Neural crest cell (in vitro differentiated cells): ENCODE data around the gene SRSF10. TPM values are rescaled to one million over a fixed set of nuclear protein-coding genes. Genes with fewer than 3 reads are reported as not detected.
"Not testable (repeated sequence)": the region's sequence is repeated elsewhere in the genome, so short reads cannot be mapped to it uniquely, and the experiment has no call there.

ENCODE experiments used
- DNase-seq: peaks from one replicate; pipeline ENCODE4 v3.0.0; 2021; ENCODE audit warnings: low read depth, mixed read lengths, low spot score
- H3K27ac Mint-ChIP-seq: one replicate; pipeline ENCODE4 v1.8.0; 2021; ENCODE audit warnings: mild to moderate bottlenecking, mixed read lengths; ENCODE audit not compliant: unreplicated experiment
- H3K27me3 Mint-ChIP-seq: 2 replicates; pipeline ENCODE4 v1.8.0; 2021; ENCODE audit warnings: low read depth, mild to moderate bottlenecking, mixed read lengths
- H3K36me3 Mint-ChIP-seq: 2 replicates; pipeline ENCODE4 v1.8.0; 2021; ENCODE audit warnings: low read depth, mild to moderate bottlenecking, mixed read lengths
- H3K4me1 Mint-ChIP-seq: 2 replicates; pipeline ENCODE4 v1.8.0; 2021; ENCODE audit warnings: mixed read lengths
- H3K4me3 Mint-ChIP-seq: one replicate; pipeline ENCODE4 v1.8.0; 2021; ENCODE audit warnings: mild to moderate bottlenecking, mixed read lengths
- H3K9me3 Mint-ChIP-seq: 2 replicates; pipeline ENCODE4 v1.8.0; 2021; ENCODE audit warnings: mixed read lengths
- CTCF ChIP-seq: fragments of 200-600 bp; sonication (generic); conservative IDR thresholded peaks from 2 replicates; pipeline ENCODE4 v1.5.0; 2021; ENCODE audit warnings: antibody characterized with exemption, mild to moderate bottlenecking
- total RNA-seq: library from RNA; stranded (reverse); gene quantifications from 2 replicates; pipeline ENCODE4 v1.2.1, GENCODE V29; 2021

Gene SRSF10
- total RNA-seq, 1 donor from 2014 or later: 228 TPM

- no peaks in the 10 kb centered on the region for H3K4me1 Mint-ChIP-seq
- peak overlapping the region; percentile 57 for H3K27ac Mint-ChIP-seq
- TF ChIP-seq CTCF: no peak
- no peak for DNase-seq
- no peaks in the 10 kb centered on the region for H3K36me3 Mint-ChIP-seq
- no peak overlapping the region for H3K4me3 Mint-ChIP-seq
- peaks cover 2% of the 10 kb centered on the region for H3K9me3 Mint-ChIP-seq
- peaks cover 5% of the 10 kb centered on the region for H3K27me3 Mint-ChIP-seq
Measured at GRCh38 chr1:23995431-23995837, 15.3 kb upstream of the SRSF10 start.

- H3K9me3 Mint-ChIP-seq, DNase-seq, H3K4me3 Mint-ChIP-seq, H3K36me3 Mint-ChIP-seq, H3K27me3 Mint-ChIP-seq, H3K4me1 Mint-ChIP-seq, H3K27ac Mint-ChIP-seq: not testable (repeated sequence)
Measured at GRCh38 chr1:23992011-23992410, 11.9 kb upstream of the SRSF10 start.

- Mint-ChIP-seq H3K4me1 (no peaks in the 10 kb centered on the region), H3K36me3 (no peaks in the 10 kb centered on the region), H3K9me3 (peaks cover 3% of the 10 kb centered on the region), H3K27ac (no peak overlapping the region), H3K4me3 (no peak overlapping the region), H3K27me3 (peaks cover 2% of the 10 kb centered on the region)
- DNase-seq: no peak
- no peak for TF ChIP-seq CTCF
Measured at GRCh38 chr1:23989263-23989662, 9.1 kb upstream of the SRSF10 start.

GRCh38 chr1:23987038-23987437 is 6.9 kb upstream of the SRSF10 start:
- not testable (repeated sequence) for H3K4me3 Mint-ChIP-seq, H3K27me3 Mint-ChIP-seq

GRCh38 chr1:23984417-23985186 is 4.5 kb upstream of the SRSF10 start:
- DNase-seq: no peak
- Mint-ChIP-seq H3K4me1 (peaks cover 14% of the 10 kb centered on the region), H3K4me3 (no peak overlapping the region), H3K27ac (no peak overlapping the region), H3K9me3 (peaks cover 6% of the 10 kb centered on the region), H3K27me3 (peaks cover 4% of the 10 kb centered on the region), H3K36me3 (peaks cover 6% of the 10 kb centered on the region)
- no peak for TF ChIP-seq CTCF

More at GRCh38 chr1:23987038-23987437, 6.9 kb upstream of the SRSF10 start:
- H3K27ac Mint-ChIP-seq, H3K4me1 Mint-ChIP-seq, H3K9me3 Mint-ChIP-seq, H3K36me3 Mint-ChIP-seq, DNase-seq: not testable (repeated sequence)

- TF ChIP-seq CTCF: no peak
- Mint-ChIP-seq H3K36me3 (peaks cover 23% of the 10 kb centered on the region), H3K4me3 (peak overlapping the region; percentile 96), H3K27me3 (peaks cover 4% of the 10 kb centered on the region), H3K9me3 (peaks cover 3% of the 10 kb centered on the region), H3K27ac (peak overlapping the region; percentile 99), H3K4me1 (peaks cover 53% of the 10 kb centered on the region)
- DNase-seq: peak; percentile 22
Measured at GRCh38 chr1:23980728-23981070, 572 bp upstream of the SRSF10 start.
